Natural killer cell (primary cell): Measurements from ENCODE around the gene ALDH3A2. TPM values are rescaled to one million over a fixed set of nuclear protein-coding genes. Genes with fewer than 3 reads are reported as not detected.
A peak's percentile ranks its signal among the peaks of the same experiment; 100 is the strongest.

Source experiments
- ATAC-seq, 3 donors: fragments of 150-1000 bp in 2 of 3; fragments of 200-7000 bp in 1 of 3; cut with Tn5 transposase; 1 replicate in 1 of 3; 2 replicates in 2 of 3; pipeline ENCODE4 v1.10.0; 2021; ENCODE audit warnings: mild to moderate bottlenecking in 2 of 3, moderate library complexity in 2 of 3
- DNase-seq, 2 donors: peaks; one replicate each; pipeline versions ENCODE4 v3.0.0 to v3.0.0-alpha.2; 2013 to 2021; ENCODE audit warnings: mixed read lengths in 1 of 2
- H3K27ac ChIP-seq: one replicate; pipeline ENCODE4 v1.5.1; 2013; ENCODE audit warnings: mild to moderate bottlenecking, low read length
- H3K27me3 ChIP-seq: one replicate; pipeline ENCODE4 v1.6.1; 2013; ENCODE audit warnings: low read length; ENCODE audit not compliant: control insufficient read depth, insufficient read depth
- H3K36me3 ChIP-seq: one replicate; pipeline ENCODE4 v1.6.1; 2013; ENCODE audit warnings: low read length; ENCODE audit not compliant: control insufficient read depth, insufficient read depth
- H3K4me1 ChIP-seq: one replicate; pipeline ENCODE4 v1.6.1; 2013; ENCODE audit warnings: low read length; ENCODE audit not compliant: control insufficient read depth, insufficient read depth
- H3K4me3 ChIP-seq: one replicate; pipeline ENCODE4 v1.5.1; 2013; ENCODE audit warnings: low read length
- H3K9me3 ChIP-seq: one replicate; pipeline ENCODE4 v1.6.1; 2013; ENCODE audit warnings: low read length; ENCODE audit not compliant: control insufficient read depth, insufficient read depth
- H3K27ac Mint-ChIP-seq, 2 donors: one replicate each; pipeline ENCODE4 v1.8.0; 2022; ENCODE audit warnings: mild to moderate bottlenecking in 2 of 2, mixed read lengths in 2 of 2, moderate library complexity in 1 of 2
- H3K27me3 Mint-ChIP-seq, 2 donors: one replicate each; pipeline ENCODE4 v1.8.0; 2022; ENCODE audit warnings: low read depth in 2 of 2, mixed read lengths in 2 of 2
- H3K36me3 Mint-ChIP-seq: one replicate; pipeline ENCODE4 v1.8.0; 2022; ENCODE audit warnings: mixed read lengths
- H3K4me1 Mint-ChIP-seq, 2 donors: one replicate each; pipeline ENCODE4 v1.8.0; 2022; ENCODE audit warnings: mixed read lengths in 2 of 2
- H3K4me3 Mint-ChIP-seq: one replicate; pipeline ENCODE4 v1.8.0; 2022; ENCODE audit warnings: mild to moderate bottlenecking, moderate library complexity, mixed read lengths
- H3K9me3 Mint-ChIP-seq, 2 donors: one replicate each; pipeline ENCODE4 v1.8.0; 2022; ENCODE audit warnings: mixed read lengths in 2 of 2
- WGBS: methylation state at CpG from one replicate; pipeline ENCODE4 v1.1.7; 2013; ENCODE audit warnings: missing lambda C conversion rate; ENCODE audit not compliant: insufficient coverage; 5-methylcytosine and 5-hydroxymethylcytosine counted together
- intact Hi-C: fragments of 100-400 bp; cut with micrococcal nuclease; formaldehyde crosslinking; loops from one replicate; pipeline ENCODE4 v1.14.2; 2022
- total RNA-seq, 4 donors: library from RNA; stranded (reverse); fragments of 120-200 nt in 1 of 4; gene quantifications; one replicate each; pipeline versions ENCODE4 v1.2.3 to v1.2.4, GENCODE V29; 2013 to 2022
- TF ChIP-seq, protein P1 (sequence below): fragments of 200-600 bp; IDR thresholded peaks from one replicate; pipeline ENCODE4 v1.8.0; 2022; ENCODE audit warnings: antibody characterized with exemption

Gene ALDH3A2
- total RNA-seq, 3 donors from 2014 or later (not counting 1 experiment from before 2014, with no cell fraction given) = 25.3 to 33.7 (median 31.4) TPM

DNA sequence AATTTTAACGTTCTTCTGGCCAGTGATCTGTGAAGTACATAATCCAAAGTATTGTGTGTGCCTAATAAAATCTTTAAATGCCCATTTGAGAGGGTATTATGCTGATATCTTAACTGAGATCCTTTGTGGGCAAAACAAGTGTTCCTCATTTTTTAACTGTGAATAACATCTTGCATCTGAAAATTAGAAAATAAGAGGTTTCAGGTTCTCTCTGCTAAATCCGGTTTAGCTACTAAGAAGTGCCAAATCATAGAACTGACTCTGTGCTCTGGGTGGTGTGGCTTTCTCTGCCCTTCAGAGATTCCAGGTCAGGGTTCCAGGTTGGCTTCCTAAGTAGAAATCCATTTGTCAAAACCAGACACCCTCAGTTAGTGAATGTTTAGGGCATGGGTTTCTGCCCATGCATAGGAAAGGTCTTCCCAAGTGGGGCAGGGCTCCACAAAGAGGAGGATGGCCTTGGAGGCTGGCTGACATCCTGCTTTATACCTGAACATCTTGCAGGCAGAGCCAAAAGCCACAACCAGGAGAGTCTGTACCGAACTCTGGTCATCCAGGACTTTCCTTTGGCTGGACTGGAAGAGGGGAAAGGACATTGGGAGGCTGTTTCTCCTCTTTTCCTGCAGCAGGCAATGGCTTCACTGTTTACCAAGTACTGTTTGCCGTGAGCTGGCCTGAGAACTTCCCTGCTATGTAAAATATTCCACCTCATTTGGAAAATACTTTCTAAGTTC, 8.5 kb downstream of the ALDH3A2 start:
- peak overlapping the region in 1 of 2 donors; percentile 74 for H3K27ac Mint-ChIP-seq
- peaks cover 15% of the 10 kb centered on the region for H3K36me3 Mint-ChIP-seq
- TF ChIP-seq, protein P1, sequence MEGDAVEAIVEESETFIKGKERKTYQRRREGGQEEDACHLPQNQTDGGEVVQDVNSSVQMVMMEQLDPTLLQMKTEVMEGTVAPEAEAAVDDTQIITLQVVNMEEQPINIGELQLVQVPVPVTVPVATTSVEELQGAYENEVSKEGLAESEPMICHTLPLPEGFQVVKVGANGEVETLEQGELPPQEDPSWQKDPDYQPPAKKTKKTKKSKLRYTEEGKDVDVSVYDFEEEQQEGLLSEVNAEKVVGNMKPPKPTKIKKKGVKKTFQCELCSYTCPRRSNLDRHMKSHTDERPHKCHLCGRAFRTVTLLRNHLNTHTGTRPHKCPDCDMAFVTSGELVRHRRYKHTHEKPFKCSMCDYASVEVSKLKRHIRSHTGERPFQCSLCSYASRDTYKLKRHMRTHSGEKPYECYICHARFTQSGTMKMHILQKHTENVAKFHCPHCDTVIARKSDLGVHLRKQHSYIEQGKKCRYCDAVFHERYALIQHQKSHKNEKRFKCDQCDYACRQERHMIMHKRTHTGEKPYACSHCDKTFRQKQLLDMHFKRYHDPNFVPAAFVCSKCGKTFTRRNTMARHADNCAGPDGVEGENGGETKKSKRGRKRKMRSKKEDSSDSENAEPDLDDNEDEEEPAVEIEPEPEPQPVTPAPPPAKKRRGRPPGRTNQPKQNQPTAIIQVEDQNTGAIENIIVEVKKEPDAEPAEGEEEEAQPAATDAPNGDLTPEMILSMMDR = no peak
- Histone ChIP-seq H3K4me1 (no peaks in the 10 kb centered on the region), H3K4me3 (no peak overlapping the region), H3K36me3 (peaks cover 17% of the 10 kb centered on the region), H3K9me3 (no peaks in the 10 kb centered on the region), H3K27ac (no peak overlapping the region), H3K27me3 (no peaks in the 10 kb centered on the region)
- ATAC-seq (no peak), DNase-seq (no peak)
- no peak overlapping the region for H3K4me3 Mint-ChIP-seq
- intact Hi-C loops = no loop called here
- WGBS = 56% methylated on average over 4 of the region's 4 CpGs
- H3K27me3 Mint-ChIP-seq = no peaks in the 10 kb centered on the region
- peaks cover 0 to 25% of the 10 kb centered on the region in 2 donors for H3K4me1 Mint-ChIP-seq
- no peaks in the 10 kb centered on the region for H3K9me3 Mint-ChIP-seq

DNA sequence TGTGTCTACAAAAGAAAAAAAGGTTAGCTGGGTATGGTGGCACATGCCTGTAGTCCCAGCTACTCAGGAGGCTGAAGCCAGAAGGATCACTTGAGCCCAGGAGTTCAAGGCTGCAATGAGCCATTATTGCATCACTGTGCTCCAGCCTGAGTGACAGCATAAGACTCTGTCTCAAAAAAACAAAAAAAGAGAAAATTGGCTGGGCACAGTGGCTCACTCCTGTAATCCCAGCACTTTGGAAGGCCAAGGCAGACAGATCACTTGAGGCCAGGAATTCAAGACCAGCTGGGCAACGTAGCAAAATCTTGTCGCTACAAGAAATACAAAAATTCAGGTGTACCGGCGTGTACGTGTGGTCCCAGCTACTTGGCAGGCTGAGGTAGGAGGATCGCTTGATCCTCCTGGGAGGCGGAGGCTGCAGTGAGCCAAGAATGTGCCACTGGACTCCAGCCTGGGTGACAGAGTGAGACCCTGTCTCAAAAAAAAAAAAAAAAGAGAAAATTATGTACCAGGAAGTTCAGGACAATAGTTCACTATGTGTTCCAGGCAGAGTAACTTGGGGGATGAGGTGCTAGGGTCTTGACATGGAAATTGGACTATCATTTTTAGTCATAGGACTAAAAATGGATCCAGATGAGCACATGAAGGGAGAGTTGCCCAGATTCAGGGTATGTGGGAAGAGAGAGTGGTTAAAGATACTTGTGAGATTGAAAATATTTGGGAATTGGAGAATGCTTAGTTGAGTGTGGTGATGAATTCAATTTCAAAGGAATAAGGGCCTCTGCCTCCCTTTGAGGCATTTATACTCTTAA, 11.0 kb downstream of the ALDH3A2 start:
- Mint-ChIP-seq H3K9me3 (no peaks in the 10 kb centered on the region), H3K4me1 (peaks cover 0 to 22% of the 10 kb centered on the region in 2 donors), H3K4me3 (no peak overlapping the region), H3K36me3 (peaks cover 25% of the 10 kb centered on the region), H3K27ac (no peak overlapping the region), H3K27me3 (no peaks in the 10 kb centered on the region)
- ATAC-seq (no peak), DNase-seq (no peak)
- Histone ChIP-seq H3K27me3 (no peaks in the 10 kb centered on the region), H3K9me3 (no peaks in the 10 kb centered on the region), H3K36me3 (peaks cover 27% of the 10 kb centered on the region), H3K4me1 (no peaks in the 10 kb centered on the region), H3K27ac (no peak overlapping the region), H3K4me3 (no peak overlapping the region)
- TF ChIP-seq, protein P1 = no peak
- intact Hi-C loops = no loop called here
- WGBS = 98% methylated on average over 7 of the region's 7 CpGs

DNA sequence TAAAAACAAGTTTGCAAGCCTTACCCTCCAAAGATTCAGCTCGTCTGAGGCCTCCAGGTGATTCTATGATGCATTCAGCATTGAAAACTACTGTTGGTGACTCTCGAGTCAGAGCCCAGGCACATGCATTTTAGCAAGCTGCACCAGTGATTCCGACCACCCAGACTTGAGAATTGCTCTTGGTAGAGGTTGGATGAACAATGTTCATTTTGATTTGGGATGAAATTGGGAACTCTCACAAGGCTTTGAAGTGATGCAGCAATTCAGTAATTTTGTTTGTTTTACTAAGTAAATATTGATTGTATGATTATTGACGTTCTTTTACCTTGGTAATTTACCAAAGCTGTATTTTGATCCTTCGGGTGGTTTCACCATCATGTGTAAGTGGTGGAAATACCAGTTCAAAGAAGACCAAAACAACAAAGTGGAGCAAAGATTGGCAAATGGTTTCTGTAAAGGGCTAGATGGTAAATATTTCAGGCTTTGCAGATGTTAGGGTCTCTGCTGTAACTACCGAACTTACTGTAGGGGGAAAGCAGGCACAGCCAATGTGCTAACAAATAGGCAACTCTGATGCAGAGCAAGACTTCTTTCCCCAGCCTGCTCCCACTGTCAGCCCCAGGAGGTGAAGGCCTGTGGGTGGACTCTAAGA, 11.8 kb downstream of the ALDH3A2 start:
- Mint-ChIP-seq H3K4me3 (no peak overlapping the region), H3K36me3 (peaks cover 25% of the 10 kb centered on the region), H3K27ac (no peak overlapping the region), H3K27me3 (no peaks in the 10 kb centered on the region), H3K4me1 (peaks cover 0 to 19% of the 10 kb centered on the region in 2 donors), H3K9me3 (no peaks in the 10 kb centered on the region)
- TF ChIP-seq, protein P1 = no peak
- intact Hi-C loops = no loop called here
- Histone ChIP-seq H3K36me3 (peaks cover 23% of the 10 kb centered on the region), H3K27me3 (no peaks in the 10 kb centered on the region), H3K9me3 (no peaks in the 10 kb centered on the region), H3K4me1 (no peaks in the 10 kb centered on the region), H3K27ac (no peak overlapping the region), H3K4me3 (no peak overlapping the region)
- DNase-seq (no peak), ATAC-seq (no peak)
- 96% methylated on average over 6 of the region's 6 CpGs for WGBS
